Activated CD8-positive, alpha-beta T cell treated with anti-CD3 and anti-CD28 coated beads for 36 hours (primary cell): ENCODE data around the gene TSHZ1. TPM values are rescaled to one million over a fixed set of nuclear protein-coding genes. Genes with fewer than 3 reads are reported as not detected.

ENCODE experiments used
- ATAC-seq: fragments of 200-7000 bp; cut with Tn5 transposase; one replicate; pipeline ENCODE4 v1.10.0; 2021; ENCODE audit warnings: mild to moderate bottlenecking, moderate library complexity
- CTCF ChIA-PET: fragments of 350-600 bp; sonication (Branson Sonifier 250); formaldehyde crosslinking; loops from one replicate; lab custom pipeline; 2021; ENCODE audit warnings: antibody characterized with exemption; lab: Charles Lee
- POLR2A ChIA-PET: fragments of 350-600 bp; sonication (Branson Sonifier 250); formaldehyde crosslinking; loops from one replicate; lab custom pipeline; 2021; ENCODE audit warnings: antibody characterized with exemption; lab: Charles Lee
- DNase-seq: peaks from one replicate; pipeline ENCODE4 v3.0.0-alpha.2; 2020
- H3K27ac Mint-ChIP-seq: one replicate; pipeline ENCODE4 v1.8.0; 2021; ENCODE audit warnings: mild to moderate bottlenecking, mixed read lengths
- H3K27me3 Mint-ChIP-seq: one replicate; pipeline ENCODE4 v1.8.0; 2021; ENCODE audit warnings: mixed read lengths
- H3K36me3 Mint-ChIP-seq: one replicate; pipeline ENCODE4 v1.8.0; 2021; ENCODE audit warnings: low read depth, mixed read lengths
- H3K4me1 Mint-ChIP-seq: one replicate; pipeline ENCODE4 v1.8.0; 2021; ENCODE audit warnings: low read depth, mixed read lengths
- H3K4me3 Mint-ChIP-seq: one replicate; pipeline ENCODE4 v1.8.0; 2021; ENCODE audit warnings: mild to moderate bottlenecking, moderate library complexity, mixed read lengths
- H3K9me3 Mint-ChIP-seq: one replicate; pipeline ENCODE4 v1.8.0; 2021; ENCODE audit warnings: mixed read lengths
- intact Hi-C: fragments of 100-400 bp; cut with micrococcal nuclease; formaldehyde crosslinking; loops from one replicate; pipeline ENCODE4 v1.10.0; 2022
- total RNA-seq, 2 experiments: library from RNA; stranded (reverse); gene quantifications; one replicate each; pipeline ENCODE4 v1.2.3, GENCODE V29; 2021
- TF ChIP-seq, protein P1 (sequence below): fragments of 200-600 bp; IDR thresholded peaks from one replicate; pipeline ENCODE4 v1.8.0; 2022; ENCODE audit warnings: antibody characterized with exemption, mild to moderate bottlenecking

TSHZ1 gene
- total RNA-seq, 2 experiments from 2014 or later: 10.8 to 11.0 TPM

DNA sequence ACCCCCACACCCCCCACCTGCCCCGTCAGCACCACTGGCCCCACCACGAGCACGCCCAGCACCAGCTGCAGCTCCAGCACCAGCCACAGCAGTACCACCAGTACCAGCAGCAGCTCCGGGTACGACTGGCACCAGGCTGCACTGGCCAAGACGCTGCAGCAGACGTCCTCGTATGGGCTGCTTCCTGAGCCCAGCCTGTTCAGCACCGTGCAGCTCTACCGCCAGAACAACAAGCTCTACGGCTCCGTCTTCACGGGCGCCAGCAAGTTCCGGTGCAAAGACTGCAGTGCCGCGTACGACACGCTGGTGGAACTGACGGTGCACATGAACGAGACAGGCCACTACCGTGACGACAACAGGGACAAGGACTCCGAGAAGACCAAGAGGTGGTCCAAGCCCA lies 75.3 kb downstream of the TSHZ1 start:
- Mint-ChIP-seq H3K4me3 (no peak overlapping the region), H3K27me3 (no peaks in the 10 kb centered on the region), H3K36me3 (peaks cover 22% of the 10 kb centered on the region), H3K9me3 (no peaks in the 10 kb centered on the region), H3K4me1 (peaks cover 2% of the 10 kb centered on the region), H3K27ac (no peak overlapping the region)
- TF ChIP-seq, protein P1, sequence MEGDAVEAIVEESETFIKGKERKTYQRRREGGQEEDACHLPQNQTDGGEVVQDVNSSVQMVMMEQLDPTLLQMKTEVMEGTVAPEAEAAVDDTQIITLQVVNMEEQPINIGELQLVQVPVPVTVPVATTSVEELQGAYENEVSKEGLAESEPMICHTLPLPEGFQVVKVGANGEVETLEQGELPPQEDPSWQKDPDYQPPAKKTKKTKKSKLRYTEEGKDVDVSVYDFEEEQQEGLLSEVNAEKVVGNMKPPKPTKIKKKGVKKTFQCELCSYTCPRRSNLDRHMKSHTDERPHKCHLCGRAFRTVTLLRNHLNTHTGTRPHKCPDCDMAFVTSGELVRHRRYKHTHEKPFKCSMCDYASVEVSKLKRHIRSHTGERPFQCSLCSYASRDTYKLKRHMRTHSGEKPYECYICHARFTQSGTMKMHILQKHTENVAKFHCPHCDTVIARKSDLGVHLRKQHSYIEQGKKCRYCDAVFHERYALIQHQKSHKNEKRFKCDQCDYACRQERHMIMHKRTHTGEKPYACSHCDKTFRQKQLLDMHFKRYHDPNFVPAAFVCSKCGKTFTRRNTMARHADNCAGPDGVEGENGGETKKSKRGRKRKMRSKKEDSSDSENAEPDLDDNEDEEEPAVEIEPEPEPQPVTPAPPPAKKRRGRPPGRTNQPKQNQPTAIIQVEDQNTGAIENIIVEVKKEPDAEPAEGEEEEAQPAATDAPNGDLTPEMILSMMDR: no peak
- POLR2A ChIA-PET: no interaction called here
- DNase-seq (no peak), ATAC-seq (no peak)
- CTCF ChIA-PET: no interaction called here
- intact Hi-C loops: no loop called here

DNA sequence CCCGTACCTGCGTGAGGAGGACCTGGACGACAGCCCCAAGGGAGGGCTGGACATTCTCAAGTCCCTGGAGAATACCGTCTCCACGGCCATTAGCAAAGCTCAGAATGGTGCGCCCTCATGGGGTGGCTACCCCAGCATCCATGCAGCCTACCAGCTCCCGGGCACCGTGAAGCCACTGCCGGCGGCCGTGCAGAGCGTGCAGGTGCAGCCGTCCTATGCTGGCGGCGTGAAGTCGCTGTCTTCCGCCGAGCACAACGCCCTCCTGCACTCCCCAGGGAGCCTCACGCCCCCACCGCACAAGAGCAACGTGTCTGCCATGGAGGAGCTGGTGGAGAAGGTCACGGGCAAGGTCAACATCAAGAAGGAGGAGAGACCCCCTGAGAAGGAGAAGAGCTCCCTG lies 76.4 kb downstream of the TSHZ1 start:
- POLR2A ChIA-PET: no interaction called here
- H3K9me3 Mint-ChIP-seq: no peaks in the 10 kb centered on the region
- no peak overlapping the region for H3K4me3 Mint-ChIP-seq
- intact Hi-C loops: no loop called here
- TF ChIP-seq, protein P1: no peak
- ATAC-seq: no peak
- H3K27me3 Mint-ChIP-seq: no peaks in the 10 kb centered on the region
- H3K36me3 Mint-ChIP-seq: peaks cover 22% of the 10 kb centered on the region
- no peaks in the 10 kb centered on the region for H3K4me1 Mint-ChIP-seq
- DNase-seq: no peak
- CTCF ChIA-PET: no interaction called here
- no peak overlapping the region for H3K27ac Mint-ChIP-seq

DNA sequence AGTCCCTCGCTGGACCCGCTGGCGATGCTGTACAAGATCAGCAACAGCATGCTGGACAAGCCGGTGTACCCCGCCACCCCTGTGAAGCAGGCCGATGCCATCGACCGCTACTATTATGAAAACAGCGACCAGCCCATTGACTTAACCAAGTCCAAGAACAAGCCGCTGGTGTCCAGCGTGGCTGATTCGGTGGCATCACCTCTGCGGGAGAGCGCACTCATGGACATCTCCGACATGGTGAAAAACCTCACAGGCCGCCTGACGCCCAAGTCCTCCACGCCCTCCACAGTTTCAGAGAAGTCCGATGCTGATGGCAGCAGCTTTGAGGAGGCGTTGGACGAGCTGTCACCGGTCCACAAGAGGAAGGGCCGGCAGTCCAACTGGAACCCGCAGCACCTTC lies 77.1 kb downstream of the TSHZ1 start:
- Mint-ChIP-seq H3K27ac (no peak overlapping the region), H3K9me3 (no peaks in the 10 kb centered on the region), H3K4me1 (no peaks in the 10 kb centered on the region), H3K4me3 (no peak overlapping the region), H3K36me3 (peaks cover 22% of the 10 kb centered on the region), H3K27me3 (no peaks in the 10 kb centered on the region)
- TF ChIP-seq, protein P1: no peak
- no peak for DNase-seq
- intact Hi-C loops: no loop called here
- ATAC-seq: no peak
- ChIA-PET POLR2A (interaction anchor here (1.2 kb wide), 1 partner anchor 11 kb away, joined by 3 read pairs; no protein-coding TSS in a partner anchor), CTCF (no interaction called here)

DNA sequence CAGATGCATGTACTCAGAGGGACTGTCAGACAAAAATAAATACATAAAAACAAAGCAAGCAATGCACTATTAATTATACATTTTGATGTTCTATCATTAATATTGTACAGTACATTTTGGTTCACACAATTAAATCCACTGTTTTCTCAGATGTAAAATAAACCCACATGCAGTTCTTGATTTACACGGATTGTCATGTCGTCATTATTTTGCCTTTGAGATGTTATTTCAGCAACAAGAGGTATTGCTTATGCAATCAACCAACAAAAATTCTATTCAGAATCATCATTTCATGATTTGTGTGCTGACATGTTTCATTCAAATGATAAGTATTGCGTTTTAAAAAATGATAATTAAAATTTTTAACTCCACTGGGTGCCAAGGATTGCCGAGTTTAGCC lies 79.2 kb downstream of the TSHZ1 start:
- no peak for DNase-seq
- ChIA-PET CTCF (interaction anchor here (0.6 kb wide), 1 partner anchor 37 kb away, joined by 3 read pairs; no protein-coding TSS in a partner anchor), POLR2A (interaction anchor here (0.9 kb wide), 1 partner anchor 12 kb away, joined by 4 read pairs; no protein-coding TSS in a partner anchor)
- Mint-ChIP-seq H3K27ac (no peak overlapping the region), H3K4me1 (no peaks in the 10 kb centered on the region), H3K9me3 (no peaks in the 10 kb centered on the region), H3K27me3 (no peaks in the 10 kb centered on the region), H3K36me3 (peaks cover 22% of the 10 kb centered on the region), H3K4me3 (no peak overlapping the region)
- TF ChIP-seq, protein P1: no peak
- no peak for ATAC-seq
- intact Hi-C loops: no loop called here

DNA sequence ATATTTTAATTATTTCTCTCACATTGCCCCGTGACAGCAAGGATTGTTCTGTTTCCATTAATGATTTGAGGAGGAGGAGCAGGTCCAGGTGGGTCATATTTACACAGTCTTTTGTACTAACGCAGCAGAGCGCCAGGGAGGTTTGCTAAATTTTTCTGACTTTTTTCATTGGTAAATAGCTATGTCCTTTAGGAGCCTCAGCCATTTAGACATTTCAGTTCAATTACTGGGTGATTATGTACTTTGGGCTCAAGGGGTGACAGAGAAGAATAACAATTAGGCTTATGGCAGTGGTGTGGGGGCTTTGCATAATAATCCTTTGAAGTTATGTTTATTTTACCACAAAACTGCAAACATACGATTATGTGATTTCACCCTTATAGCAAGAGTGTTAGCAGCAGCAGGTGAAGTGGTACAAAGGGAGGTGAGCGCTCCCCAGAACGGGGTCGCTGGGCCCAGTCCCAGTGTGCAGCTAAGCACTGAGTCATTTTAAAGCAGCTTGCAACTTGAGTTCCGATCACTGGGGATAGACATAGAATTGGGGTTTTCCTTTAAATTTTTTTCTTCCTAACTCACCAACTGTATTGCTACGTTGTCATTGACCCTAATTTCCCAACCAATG lies 80.3 kb downstream of the TSHZ1 start:
- TF ChIP-seq, protein P1: no peak
- Mint-ChIP-seq H3K4me1 (no peaks in the 10 kb centered on the region), H3K27ac (no peak overlapping the region), H3K36me3 (peaks cover 15% of the 10 kb centered on the region), H3K9me3 (no peaks in the 10 kb centered on the region), H3K4me3 (no peak overlapping the region), H3K27me3 (no peaks in the 10 kb centered on the region)
- intact Hi-C loops: no loop called here
- DNase-seq: no peak
- no peak for ATAC-seq
- CTCF ChIA-PET: no interaction called here
- POLR2A ChIA-PET: no interaction called here
